SU-DHL-6 (cell line): ENCODE results near the gene ZNF532.

Source experiments
- CTCF ChIP-seq: fragments of 200-600 bp; sonication (generic); IDR thresholded peaks from one replicate; pipeline ENCODE4 v1.5.1; 2017; ENCODE audit warnings: antibody characterized with exemption, mild to moderate bottlenecking, low read length, moderate library complexity; ENCODE audit not compliant: insufficient read depth, poor library complexity, severe bottlenecking
- EZH2phosphoT487 ChIP-seq: fragments of 200-600 bp; sonication (generic), shearing (Covaris generic); conservative IDR thresholded peaks from 2 replicates; pipeline ENCODE4 v1.6.1; 2018; ENCODE audit warnings: mild to moderate bottlenecking, antibody characterized with exemption, low read length, moderate library complexity, mixed read lengths

GRCh38 chr18:58886431-58886830 is 21.8 kb downstream of the ZNF532 start:
- TF ChIP-seq CTCF (no peak), EZH2phosphoT487 (no peak)
